Measurements from ENCODE around the gene GLIS2. TPM values are rescaled to one million over a fixed set of nuclear protein-coding genes. Genes with fewer than 3 reads are reported as not detected.

Gene GLIS2
- total RNA-seq, 1 donor from 2014 or later = 6.9 TPM

DNA sequence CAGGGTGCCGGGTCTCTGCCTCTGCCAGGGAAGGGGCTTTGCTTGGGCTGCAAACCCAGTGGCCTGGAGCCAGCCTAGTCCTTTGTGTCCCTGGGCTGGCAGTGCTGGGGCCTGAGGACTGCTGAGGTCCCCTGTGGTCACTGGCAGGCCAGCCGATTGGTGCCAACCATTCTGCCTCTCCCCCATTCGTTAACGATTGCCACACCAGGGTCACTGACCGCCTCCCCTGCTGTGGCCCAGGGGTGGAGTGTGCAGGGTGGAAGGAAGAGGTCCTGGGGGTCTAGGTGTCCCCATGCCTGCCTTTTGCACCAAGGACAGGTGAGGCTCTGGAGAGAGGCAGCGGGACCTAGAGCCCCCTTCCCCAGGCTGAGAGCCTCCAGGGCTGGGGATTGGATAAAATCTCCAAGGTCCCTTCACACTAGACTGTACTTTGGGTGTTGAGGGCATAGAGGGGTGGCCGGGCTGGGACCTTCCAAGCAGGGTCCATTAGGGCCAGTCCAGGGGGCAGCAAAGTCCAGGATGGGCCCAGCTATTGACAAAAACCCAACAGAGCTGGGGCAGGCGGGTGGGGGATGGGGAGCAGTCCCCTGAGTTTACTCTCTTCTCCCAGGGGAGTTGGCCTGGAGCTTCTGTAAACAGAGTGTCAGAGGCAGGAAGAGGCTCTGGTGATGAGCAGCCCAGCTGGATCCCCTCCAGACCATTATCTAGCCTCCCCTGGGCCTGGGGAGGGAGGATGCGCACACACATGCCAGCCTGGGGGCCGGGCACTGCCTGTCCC, 56.9 kb downstream of the GLIS2 start:
- Histone ChIP-seq H3K4me1 (peaks cover 85% of the 10 kb centered on the region), H3K27ac (peak overlapping the region; percentile 91), H3K27me3 (no peaks in the 10 kb centered on the region), H3K9me3 (no peaks in the 10 kb centered on the region), H3K4me3 (peak overlapping the region; percentile 56 to 92), H3K36me3 (no peaks in the 10 kb centered on the region)
- TF ChIP-seq POLR2AphosphoS5 (IDR thresholded peaks at IDR 0.05; ENCODE audit: insufficient read depth in 1 of 2, low read depth in 1 of 2) (peak in 1 of 2 donors; percentile 36), POLR2A (IDR thresholded peaks at IDR 0.05) (no peak)
- intact Hi-C loops (cut with DNase I) = no loop called here
- DNase-seq (ENCODE audit: extremely low spot score in 2 of 2) = no peak

DNA sequence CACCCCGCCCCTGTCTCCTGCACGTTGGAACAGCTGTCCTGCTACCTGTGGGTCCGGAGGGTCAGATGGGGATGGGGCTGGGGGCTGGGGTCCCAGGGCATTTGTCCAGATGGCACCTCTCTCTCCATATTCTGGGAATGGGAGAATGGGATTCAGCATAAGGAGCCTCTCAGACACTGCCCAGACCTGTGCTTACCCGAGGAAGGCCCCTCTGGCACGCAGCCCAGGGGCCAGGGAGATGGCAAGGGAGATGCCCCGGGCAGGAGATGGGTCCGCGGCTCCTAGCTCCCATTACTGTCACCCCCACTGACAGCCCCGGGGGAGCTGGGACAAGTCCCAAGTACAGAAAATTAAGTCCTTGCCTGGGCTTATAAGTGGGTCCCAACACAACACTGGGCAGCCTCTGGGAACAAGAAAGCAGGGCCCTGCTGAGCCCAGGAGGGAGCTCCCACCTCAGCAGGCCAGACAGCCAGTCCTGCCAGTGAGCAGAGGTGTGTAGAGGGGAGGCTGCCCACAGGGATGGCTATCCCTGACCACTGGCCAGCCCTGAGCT, 57.6 kb downstream of the GLIS2 start:
- Histone ChIP-seq H3K27me3 (no peaks in the 10 kb centered on the region), H3K9me3 (no peaks in the 10 kb centered on the region), H3K36me3 (no peaks in the 10 kb centered on the region), H3K4me3 (peak overlapping the region; percentile 56 to 92), H3K27ac (peak overlapping the region; percentile 91), H3K4me1 (peaks cover 92% of the 10 kb centered on the region)
- intact Hi-C loops (cut with DNase I) = no loop called here
- DNase-seq (ENCODE audit: extremely low spot score in 2 of 2) = no peak
- TF ChIP-seq POLR2AphosphoS5 (IDR thresholded peaks at IDR 0.05; ENCODE audit: insufficient read depth in 1 of 2, low read depth in 1 of 2) = no peak

DNA sequence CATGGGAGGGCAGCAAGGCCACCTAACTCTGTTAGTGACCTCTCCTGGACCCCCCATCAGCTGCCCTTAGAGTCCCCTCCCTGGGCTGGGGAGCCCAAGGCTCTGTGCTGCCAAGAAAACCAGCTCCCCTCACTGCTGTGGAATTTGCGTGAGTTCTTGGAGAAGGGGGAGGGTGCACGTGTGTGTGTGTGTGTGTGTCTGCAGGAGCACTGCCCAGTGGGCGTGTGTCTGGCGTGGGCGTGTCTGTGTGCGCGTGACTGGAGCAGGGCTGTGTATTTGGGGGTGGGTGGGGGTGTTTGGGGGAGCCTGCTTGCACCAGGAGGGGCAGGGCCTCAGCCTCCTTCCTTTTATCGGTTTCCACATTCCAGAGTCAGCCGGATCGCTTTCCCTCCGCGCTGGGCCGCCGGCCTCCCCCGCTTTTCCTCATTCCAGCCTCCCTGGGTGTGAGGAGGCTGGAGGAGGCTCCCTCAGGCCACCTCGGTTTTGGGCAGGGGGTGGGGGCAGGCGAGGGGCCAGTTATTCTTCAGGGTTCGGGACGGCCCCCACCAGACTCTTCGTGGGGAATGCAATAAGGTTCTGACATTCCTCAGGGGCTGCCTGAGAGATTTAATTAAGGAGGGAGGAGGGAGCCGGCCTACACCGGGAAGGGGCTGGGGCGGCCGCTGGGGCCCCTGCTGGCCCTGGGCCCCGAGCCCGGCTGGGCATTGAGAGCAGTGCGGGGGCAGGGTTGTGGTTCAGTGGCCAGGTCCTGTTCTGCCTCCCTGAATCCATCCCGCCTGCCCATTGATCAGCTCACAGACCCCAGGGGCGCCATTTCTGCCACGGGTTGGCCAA, 58.3 kb downstream of the GLIS2 start:
- no peaks in the 10 kb centered on the region for H3K27me3 ChIP-seq
- H3K27ac ChIP-seq = peak overlapping the region; percentile 91
- H3K36me3 ChIP-seq = no peaks in the 10 kb centered on the region
- H3K9me3 ChIP-seq = no peaks in the 10 kb centered on the region
- peak in 1 of 2 donors; percentile 97 for DNase-seq (ENCODE audit: extremely low spot score in 2 of 2)
- peak overlapping the region; percentile 56 to 92 for H3K4me3 ChIP-seq
- TF ChIP-seq POLR2AphosphoS5 (IDR thresholded peaks at IDR 0.05; ENCODE audit: insufficient read depth in 1 of 2, low read depth in 1 of 2) = peak; percentile 22 to 86
- TF ChIP-seq, protein P1, sequence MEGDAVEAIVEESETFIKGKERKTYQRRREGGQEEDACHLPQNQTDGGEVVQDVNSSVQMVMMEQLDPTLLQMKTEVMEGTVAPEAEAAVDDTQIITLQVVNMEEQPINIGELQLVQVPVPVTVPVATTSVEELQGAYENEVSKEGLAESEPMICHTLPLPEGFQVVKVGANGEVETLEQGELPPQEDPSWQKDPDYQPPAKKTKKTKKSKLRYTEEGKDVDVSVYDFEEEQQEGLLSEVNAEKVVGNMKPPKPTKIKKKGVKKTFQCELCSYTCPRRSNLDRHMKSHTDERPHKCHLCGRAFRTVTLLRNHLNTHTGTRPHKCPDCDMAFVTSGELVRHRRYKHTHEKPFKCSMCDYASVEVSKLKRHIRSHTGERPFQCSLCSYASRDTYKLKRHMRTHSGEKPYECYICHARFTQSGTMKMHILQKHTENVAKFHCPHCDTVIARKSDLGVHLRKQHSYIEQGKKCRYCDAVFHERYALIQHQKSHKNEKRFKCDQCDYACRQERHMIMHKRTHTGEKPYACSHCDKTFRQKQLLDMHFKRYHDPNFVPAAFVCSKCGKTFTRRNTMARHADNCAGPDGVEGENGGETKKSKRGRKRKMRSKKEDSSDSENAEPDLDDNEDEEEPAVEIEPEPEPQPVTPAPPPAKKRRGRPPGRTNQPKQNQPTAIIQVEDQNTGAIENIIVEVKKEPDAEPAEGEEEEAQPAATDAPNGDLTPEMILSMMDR (IDR thresholded peaks at IDR 0.05) = no peak
- peak in 1 of 2 donors; percentile 18 for TF ChIP-seq POLR2A (IDR thresholded peaks at IDR 0.05)
- H3K4me1 ChIP-seq = peaks cover 93% of the 10 kb centered on the region
- intact Hi-C loops (cut with DNase I) = no loop called here

DNA sequence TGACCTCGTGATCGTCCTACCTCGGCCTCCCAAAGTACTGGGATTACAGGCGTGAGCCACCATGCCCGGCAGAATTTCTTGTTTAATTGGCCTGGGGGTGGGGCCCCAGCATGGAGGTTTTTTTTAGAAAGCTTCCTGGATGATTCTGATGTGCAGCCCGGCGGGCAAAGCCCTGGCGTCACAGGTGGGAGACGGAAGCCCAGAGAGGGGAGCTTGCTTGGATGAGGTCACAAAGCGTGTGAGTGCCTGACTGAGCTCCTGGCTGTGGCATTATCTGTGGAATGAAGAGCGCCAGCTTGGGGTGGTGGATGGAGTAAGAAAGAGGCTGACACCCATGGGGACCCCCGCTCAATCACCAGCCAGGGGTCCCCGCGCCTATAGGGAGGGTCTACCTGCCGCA, 59.9 kb downstream of the GLIS2 start:
- intact Hi-C loops (cut with DNase I) = no loop called here
- DNase-seq (ENCODE audit: extremely low spot score in 2 of 2) = no peak
- peaks cover 77% of the 10 kb centered on the region for H3K4me1 ChIP-seq

DNA sequence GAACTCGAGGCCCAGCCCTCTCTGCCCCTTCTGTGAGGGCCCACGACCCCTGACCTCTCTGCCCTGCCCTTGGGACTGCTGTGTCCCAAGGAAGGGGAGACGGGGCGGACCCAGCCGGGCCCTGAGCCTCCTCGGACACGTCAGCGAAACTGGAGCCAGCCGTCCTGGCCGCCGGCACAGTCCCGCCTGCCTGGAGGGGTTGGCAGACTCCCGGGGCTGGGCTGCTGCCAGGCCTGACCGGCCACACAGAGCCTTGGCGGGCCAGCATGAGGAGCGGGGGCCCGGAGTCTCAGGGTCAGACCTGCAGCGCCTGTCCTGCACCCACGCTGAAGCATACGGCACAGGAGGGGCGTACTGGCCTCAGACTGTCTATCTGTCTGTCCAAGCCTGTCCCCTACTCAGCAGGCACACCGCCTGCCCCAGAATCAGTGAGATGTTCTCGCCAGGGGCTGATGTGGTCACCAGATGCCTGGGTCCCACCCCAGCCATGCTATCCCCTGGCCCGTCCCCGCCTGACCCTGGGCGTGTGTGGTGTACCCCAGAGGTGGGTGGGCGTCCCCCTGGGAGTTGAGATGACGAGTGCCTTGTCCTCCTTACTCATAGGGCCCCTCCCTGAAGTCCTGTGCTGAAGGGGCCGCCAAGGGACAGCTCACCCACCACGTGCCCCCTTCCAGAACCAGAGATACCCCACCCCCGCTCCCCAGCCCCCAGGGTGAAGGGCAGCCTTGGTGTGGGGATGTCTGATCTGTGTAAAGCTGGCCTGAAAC, 60.4 kb downstream of the GLIS2 start:
- Histone ChIP-seq H3K4me1 (peaks cover 71% of the 10 kb centered on the region), H3K4me3 (peak overlapping the region; percentile 28 to 40), H3K27me3 (no peaks in the 10 kb centered on the region), H3K9me3 (no peaks in the 10 kb centered on the region), H3K36me3 (peaks cover 0 to 5% of the 10 kb centered on the region in 2 donors), H3K27ac (peak overlapping the region; percentile 91)
- TF ChIP-seq POLR2AphosphoS5 (IDR thresholded peaks at IDR 0.05; ENCODE audit: insufficient read depth in 1 of 2, low read depth in 1 of 2) = peak; percentile 24 to 79
- TF ChIP-seq, protein P1 (IDR thresholded peaks at IDR 0.05) = no peak
- TF ChIP-seq POLR2A (IDR thresholded peaks at IDR 0.05) = no peak
- intact Hi-C loops (cut with DNase I) = no loop called here
- no peak for DNase-seq (ENCODE audit: extremely low spot score in 2 of 2)

More for the DNA sequence above, 59.9 kb downstream of the GLIS2 start:
- Histone ChIP-seq H3K9me3 (no peaks in the 10 kb centered on the region), H3K4me3 (peak overlapping the region in 1 of 2 donors; percentile 28), H3K36me3 (no peaks in the 10 kb centered on the region), H3K27ac (peak overlapping the region; percentile 91), H3K27me3 (no peaks in the 10 kb centered on the region)
- TF ChIP-seq POLR2AphosphoS5 (IDR thresholded peaks at IDR 0.05; ENCODE audit: insufficient read depth in 1 of 2, low read depth in 1 of 2) = no peak
- TF ChIP-seq, protein P1 (IDR thresholded peaks at IDR 0.05) = no peak
- no peak for TF ChIP-seq POLR2A (IDR thresholded peaks at IDR 0.05)

Measured in vagina (tissue), 2 donors.